Measurements from ENCODE around the gene ATXN1.
"Not testable (repeated sequence)": the region's sequence is repeated elsewhere in the genome, so short reads cannot be mapped to it uniquely, and the experiment has no call there.

The ATXN1 gene

DNA sequence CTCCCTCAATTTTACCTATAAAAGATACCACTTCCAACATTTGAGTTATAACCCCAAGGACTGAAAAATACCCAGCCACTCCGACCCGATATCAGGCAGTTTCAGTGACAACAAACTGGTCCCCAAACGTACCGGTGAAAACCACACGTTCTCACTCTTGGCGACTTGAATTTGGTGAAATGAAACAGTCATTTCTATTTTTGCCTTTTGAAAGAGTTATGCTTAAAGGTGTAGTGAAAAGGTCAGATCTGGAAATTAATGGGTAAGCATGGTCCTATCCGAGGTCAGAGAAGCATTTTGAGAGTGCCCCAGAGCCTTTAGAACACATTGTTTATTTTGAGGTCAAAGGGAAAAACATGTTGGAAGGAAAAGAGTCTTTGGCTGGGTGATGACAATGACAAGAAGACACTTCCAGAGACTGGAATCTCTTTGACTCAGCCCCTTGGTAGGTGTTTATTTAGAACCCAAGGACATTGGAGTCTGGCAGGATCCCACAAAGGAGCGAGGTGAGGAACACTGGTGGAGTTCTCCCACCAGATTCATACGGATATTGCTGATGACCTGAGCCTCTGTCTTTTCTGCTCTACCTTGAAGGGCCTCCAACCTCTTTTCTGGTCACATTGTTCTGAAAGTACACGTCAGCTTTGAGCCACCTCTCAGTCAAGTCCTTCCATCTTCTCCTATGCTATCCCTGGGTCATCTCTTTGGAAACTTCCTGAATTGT lies 287.9 kb downstream of the ATXN1 start:
- Histone ChIP-seq H3K4me3 (ENCODE audit: low read length) (no peak overlapping the region), H3K9ac (ENCODE audit: low read length) (no peak overlapping the region), H3K9me3 (ENCODE audit: control insufficient read depth, low read length) (no peaks in the 10 kb centered on the region), H3K36me3 (ENCODE audit: control insufficient read depth, insufficient read depth, low read length) (no peaks in the 10 kb centered on the region), H3K27me3 (ENCODE audit: control insufficient read depth, insufficient read depth, low read length) (no peaks in the 10 kb centered on the region), H3K4me1 (ENCODE audit: control insufficient read depth, insufficient read depth, low read length) (peaks cover 7% of the 10 kb centered on the region)

DNA sequence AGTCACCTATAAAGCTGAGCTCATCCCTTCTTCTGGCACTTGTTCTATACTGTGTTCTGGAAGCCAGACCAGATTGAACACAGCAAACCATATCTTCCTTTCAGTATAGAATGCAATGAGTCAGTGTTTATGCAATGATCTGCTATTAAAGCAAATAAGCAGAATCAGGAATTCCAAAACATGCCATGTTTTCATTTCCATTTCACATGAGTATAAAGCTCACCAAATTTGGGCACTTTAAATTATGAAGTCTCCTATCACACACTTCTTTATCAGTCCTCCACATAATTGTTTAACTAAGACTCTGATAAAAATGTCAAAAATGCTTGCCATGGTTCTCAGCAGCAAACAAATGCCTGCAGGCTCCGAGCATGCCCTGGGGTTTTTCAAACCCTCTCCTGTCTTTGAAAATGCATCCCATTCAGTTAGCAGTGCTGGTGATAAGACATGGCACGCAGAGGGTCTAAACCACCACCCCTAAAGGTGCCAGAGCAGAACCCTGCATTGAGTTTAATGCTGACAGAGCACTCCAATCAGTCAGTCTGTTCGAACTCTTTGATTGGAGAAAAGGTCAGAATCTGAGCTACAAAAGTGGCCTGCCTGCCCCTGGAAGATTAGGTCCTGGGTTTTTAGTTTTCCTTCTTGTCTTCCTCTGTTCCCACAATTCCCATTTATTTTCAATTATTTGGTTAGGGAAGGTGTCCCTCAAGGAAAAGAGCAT lies 288.8 kb downstream of the ATXN1 start:
- Histone ChIP-seq H3K9me3 (ENCODE audit: control insufficient read depth, low read length) (no peaks in the 10 kb centered on the region), H3K4me1 (ENCODE audit: control insufficient read depth, insufficient read depth, low read length) (peaks cover 7% of the 10 kb centered on the region), H3K4me3 (ENCODE audit: low read length) (no peak overlapping the region), H3K9ac (ENCODE audit: low read length) (no peak overlapping the region), H3K36me3 (ENCODE audit: control insufficient read depth, insufficient read depth, low read length) (no peaks in the 10 kb centered on the region), H3K27me3 (ENCODE audit: control insufficient read depth, insufficient read depth, low read length) (no peaks in the 10 kb centered on the region)

DNA sequence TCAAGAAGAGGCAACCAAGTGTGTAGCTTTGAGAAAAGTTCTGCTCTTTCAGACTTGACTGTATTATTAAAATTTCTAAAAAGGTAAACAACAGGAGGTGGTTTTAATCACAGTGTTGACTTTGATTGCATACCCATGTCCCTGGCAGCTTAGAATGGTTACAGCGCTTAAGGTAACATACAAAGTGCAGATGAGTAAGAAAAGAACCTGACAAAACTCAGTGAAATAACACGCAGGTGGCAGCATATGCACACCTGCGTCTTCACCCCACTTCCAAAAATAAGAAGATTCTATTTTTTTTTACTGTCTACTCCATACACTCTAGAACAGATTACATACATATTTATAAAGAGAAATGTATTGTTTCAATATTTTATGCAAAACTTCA lies 289.4 kb downstream of the ATXN1 start:
- no peaks in the 10 kb centered on the region for H3K27me3 ChIP-seq (ENCODE audit: control insufficient read depth, insufficient read depth, low read length)
- H3K9me3 ChIP-seq (ENCODE audit: control insufficient read depth, low read length) = no peaks in the 10 kb centered on the region
- no peaks in the 10 kb centered on the region for H3K36me3 ChIP-seq (ENCODE audit: control insufficient read depth, insufficient read depth, low read length)
- no peak overlapping the region for H3K9ac ChIP-seq (ENCODE audit: low read length)
- H3K4me3 ChIP-seq (ENCODE audit: low read length) = no peak overlapping the region
- H3K4me1 ChIP-seq (ENCODE audit: control insufficient read depth, insufficient read depth, low read length) = peaks cover 7% of the 10 kb centered on the region

DNA sequence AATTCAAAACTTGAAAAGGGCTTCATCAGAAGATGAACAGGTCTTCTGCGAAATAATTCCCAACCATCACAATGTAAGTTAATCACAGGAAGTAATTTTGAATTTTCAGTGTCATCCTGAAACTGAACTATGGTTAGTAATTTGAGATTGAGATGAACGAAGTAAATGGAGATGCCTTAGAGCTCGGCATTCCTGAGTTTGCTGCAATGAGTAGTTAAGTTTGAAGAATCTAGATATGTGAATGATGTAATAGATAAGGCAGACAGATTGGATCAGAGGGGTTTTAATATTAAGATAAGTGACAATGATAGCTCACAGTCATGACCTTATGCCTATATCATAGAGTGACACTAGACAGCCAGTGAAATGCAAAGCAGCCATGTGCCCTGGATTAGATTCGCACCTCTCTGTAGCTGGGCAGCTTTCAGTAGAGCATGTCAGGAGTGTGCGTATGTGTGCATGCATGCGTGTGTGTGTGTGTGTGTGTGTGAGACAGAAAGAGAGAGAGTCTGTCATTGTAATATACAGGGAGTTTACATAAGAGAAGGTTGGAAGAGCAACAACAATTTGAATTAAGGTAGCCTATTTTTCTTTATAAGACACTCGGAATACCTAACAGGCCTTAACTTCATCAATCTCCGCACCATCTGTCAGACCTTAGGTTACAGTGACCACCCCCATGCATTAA lies 289.9 kb downstream of the ATXN1 start:
- H3K36me3 ChIP-seq (ENCODE audit: control insufficient read depth, insufficient read depth, low read length) = no peaks in the 10 kb centered on the region
- no peaks in the 10 kb centered on the region for H3K27me3 ChIP-seq (ENCODE audit: control insufficient read depth, insufficient read depth, low read length)
- peaks cover 7% of the 10 kb centered on the region for H3K4me1 ChIP-seq (ENCODE audit: control insufficient read depth, insufficient read depth, low read length)
- H3K9me3 ChIP-seq (ENCODE audit: control insufficient read depth, low read length) = no peaks in the 10 kb centered on the region
- no peak overlapping the region for H3K9ac ChIP-seq (ENCODE audit: low read length)
- no peak overlapping the region for H3K4me3 ChIP-seq (ENCODE audit: low read length)

DNA sequence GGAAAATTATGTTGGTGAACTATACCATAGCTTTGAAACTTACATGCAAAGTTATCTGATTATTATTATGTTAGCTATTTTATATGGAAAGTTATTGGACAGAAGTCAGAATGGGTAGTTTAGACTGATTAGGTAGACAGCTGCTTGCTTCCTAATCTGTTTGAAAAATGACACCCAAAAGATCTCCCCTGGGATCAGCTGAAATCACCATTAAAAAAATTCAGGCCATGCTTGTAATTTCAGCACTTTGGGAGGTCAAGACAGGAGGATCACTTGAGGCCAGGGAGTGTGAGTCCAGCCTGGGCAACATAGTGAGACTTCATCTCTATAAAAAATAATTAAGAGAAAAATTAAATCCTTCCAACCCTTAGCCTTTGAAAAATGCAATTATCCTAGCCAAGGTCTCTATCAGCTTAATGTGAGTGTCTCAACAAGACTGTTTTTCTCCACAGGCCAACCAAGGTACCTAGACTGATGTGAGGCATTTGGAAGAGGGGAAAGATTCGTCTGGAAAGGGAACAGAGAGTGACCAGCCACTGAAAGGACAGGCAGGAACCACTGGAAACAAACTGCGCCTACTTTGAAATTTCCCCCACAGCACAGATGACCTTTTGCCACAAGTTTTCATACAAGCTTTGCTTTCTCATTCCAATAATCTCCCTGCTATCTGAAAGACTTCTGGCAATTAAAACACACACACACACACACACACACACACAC lies 290.6 kb downstream of the ATXN1 start:
- Histone ChIP-seq H3K4me3 (ENCODE audit: low read length) (no peak overlapping the region), H3K9me3 (ENCODE audit: control insufficient read depth, low read length) (no peaks in the 10 kb centered on the region), H3K36me3 (ENCODE audit: control insufficient read depth, insufficient read depth, low read length) (no peaks in the 10 kb centered on the region), H3K9ac (ENCODE audit: low read length) (no peak overlapping the region), H3K27me3 (ENCODE audit: control insufficient read depth, insufficient read depth, low read length) (no peaks in the 10 kb centered on the region), H3K4me1 (ENCODE audit: control insufficient read depth, insufficient read depth, low read length) (peaks cover 7% of the 10 kb centered on the region)

DNA sequence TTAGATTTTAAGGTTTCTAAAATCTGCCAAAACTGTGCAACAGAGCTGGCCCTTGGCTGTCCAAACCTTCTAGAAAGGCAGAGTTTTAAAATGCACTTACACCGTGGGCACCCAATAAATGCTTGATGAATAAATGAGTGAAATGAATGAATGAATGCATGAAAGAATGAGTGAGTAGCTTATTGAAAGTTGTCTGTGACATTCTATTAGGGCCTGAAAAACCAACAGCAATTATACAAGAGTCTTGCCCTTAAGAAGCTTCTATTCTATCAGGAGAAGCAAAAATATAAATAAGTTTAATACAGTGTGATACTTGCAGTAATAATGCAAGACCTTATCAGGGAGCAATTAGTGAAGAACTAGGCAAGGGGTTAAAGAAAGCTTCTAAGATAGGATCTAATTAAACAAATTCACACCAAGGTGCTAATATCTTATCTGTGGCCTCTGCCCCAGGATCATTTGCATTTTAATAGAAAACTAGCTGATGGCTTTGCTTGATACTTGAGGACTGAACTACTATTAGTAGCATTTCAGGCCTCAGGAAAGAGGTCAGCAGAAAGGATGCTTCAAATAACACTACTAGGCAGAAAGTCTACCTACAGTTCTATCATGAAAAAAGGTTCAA lies 292.2 kb downstream of the ATXN1 start:
- no peak overlapping the region for H3K4me3 ChIP-seq (ENCODE audit: low read length)
- H3K9ac ChIP-seq (ENCODE audit: low read length) = no peak overlapping the region
- no peaks in the 10 kb centered on the region for H3K9me3 ChIP-seq (ENCODE audit: control insufficient read depth, low read length)
- peaks cover 7% of the 10 kb centered on the region for H3K4me1 ChIP-seq (ENCODE audit: control insufficient read depth, insufficient read depth, low read length)
- no peaks in the 10 kb centered on the region for H3K27me3 ChIP-seq (ENCODE audit: control insufficient read depth, insufficient read depth, low read length)
- H3K36me3 ChIP-seq (ENCODE audit: control insufficient read depth, insufficient read depth, low read length) = no peaks in the 10 kb centered on the region

DNA sequence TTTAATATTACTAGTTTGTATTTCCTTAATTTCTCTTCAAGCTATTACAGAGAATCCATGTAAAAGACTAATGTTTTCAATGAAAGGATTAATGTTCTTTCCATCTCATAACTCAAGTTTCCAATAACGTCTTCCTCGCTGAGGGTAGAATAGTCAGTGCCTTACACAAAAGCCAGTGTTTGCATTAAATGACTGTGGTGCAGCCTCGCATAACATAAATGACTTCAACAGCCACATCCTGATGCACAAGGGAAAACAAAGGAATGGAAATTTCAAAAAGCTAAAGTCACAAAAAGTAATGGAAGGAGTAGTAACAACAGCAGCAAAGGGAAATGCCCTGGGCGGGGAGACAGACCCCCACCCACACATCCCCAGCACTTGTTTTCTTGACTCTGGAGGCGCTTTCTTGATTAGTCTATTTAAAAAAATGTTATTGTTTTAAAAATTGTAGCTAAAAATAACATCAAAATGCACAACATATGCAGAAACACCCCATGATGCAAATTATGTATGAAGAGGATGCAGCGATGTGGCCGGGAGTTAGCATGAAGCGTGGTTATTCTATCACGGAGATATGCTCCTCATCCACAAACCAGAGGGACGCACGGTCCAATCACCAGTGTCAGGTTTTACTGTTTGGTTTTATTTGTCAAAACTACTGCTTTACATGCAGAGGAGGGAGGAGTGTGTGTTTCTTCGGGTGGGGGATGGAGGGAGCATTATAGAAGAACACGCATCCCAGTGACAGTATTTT lies 294.3 kb downstream of the ATXN1 start:
- no peaks in the 10 kb centered on the region for H3K27me3 ChIP-seq (ENCODE audit: control insufficient read depth, insufficient read depth, low read length)
- H3K9ac ChIP-seq (ENCODE audit: low read length) = no peak overlapping the region
- no peaks in the 10 kb centered on the region for H3K4me1 ChIP-seq (ENCODE audit: control insufficient read depth, insufficient read depth, low read length)
- H3K4me3 ChIP-seq (ENCODE audit: low read length) = no peak overlapping the region
- no peaks in the 10 kb centered on the region for H3K36me3 ChIP-seq (ENCODE audit: control insufficient read depth, insufficient read depth, low read length)
- no peaks in the 10 kb centered on the region for H3K9me3 ChIP-seq (ENCODE audit: control insufficient read depth, low read length)

DNA sequence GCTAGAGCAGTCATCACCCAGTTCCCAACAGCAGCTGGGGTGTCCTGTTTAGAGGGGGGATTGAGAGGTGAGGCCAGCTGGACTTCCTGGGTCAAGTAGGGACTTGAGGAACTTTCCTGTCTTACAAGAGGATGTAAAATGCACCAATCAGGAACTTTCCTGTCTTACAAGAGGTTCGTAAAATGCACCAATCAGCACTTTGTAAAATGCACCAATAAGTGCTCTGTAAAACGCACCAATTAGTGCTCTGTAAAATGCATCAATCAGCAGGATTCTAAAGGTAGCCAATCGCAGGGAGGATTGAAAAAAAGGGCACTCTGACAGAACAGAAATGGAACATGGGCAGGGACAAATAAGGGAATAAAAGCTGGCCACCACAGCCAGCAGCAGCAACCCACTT lies 297.2 kb downstream of the ATXN1 start:
- Histone ChIP-seq H3K9me3 (ENCODE audit: control insufficient read depth, low read length) (no peaks in the 10 kb centered on the region), H3K4me3 (ENCODE audit: low read length) (no peak overlapping the region), H3K36me3 (ENCODE audit: control insufficient read depth, insufficient read depth, low read length) (no peaks in the 10 kb centered on the region), H3K27me3 (ENCODE audit: control insufficient read depth, insufficient read depth, low read length) (no peaks in the 10 kb centered on the region), H3K9ac (ENCODE audit: low read length) (no peak overlapping the region), H3K4me1 (ENCODE audit: control insufficient read depth, insufficient read depth, low read length) (peaks cover 6% of the 10 kb centered on the region)

DNA sequence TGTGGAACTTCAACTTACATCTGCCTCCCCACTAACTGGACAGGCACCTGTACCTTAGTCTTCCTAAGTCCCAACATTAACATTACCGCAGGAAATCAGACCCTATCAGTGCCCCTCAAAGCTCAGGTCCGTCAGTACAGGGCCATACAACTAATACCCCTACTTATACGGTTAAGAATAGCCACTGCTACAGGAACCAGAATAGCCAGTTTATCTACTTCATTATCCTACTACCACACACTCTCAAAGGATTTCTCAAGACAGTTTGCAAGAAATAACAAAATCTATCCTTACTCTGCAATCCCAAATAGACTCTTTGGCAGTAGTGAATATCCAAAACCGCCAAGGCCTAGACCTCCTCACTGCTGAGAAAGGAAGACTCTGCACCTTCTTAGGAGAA lies 298.0 kb downstream of the ATXN1 start:
- not testable (repeated sequence) for H3K4me3 ChIP-seq (ENCODE audit: low read length); H3K9ac ChIP-seq (ENCODE audit: low read length); H3K9me3 ChIP-seq (ENCODE audit: control insufficient read depth, low read length); H3K27me3 ChIP-seq (ENCODE audit: control insufficient read depth, insufficient read depth, low read length); H3K4me1 ChIP-seq (ENCODE audit: control insufficient read depth, insufficient read depth, low read length); H3K36me3 ChIP-seq (ENCODE audit: control insufficient read depth, insufficient read depth, low read length)

DNA sequence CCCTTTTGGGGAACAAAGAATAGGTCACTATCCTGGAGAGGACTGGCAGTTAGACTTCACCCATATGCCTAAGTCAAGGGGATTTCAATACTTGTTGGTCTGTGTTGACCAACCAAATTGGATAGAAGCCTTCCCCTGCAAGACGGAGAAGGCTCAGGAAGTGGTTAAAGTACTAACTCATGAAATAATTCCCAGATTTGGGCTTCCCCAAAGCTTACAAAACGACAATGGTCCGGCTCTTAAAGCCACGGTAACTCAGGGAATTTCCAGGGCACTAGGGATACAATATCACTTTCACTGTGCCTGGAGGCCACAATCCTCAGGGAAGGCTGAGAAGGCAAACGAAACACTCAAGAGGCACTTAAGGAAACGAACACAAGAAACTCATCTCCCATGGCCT lies 299.8 kb downstream of the ATXN1 start:
- Histone ChIP-seq H3K27me3 (ENCODE audit: control insufficient read depth, insufficient read depth, low read length) (no peaks in the 10 kb centered on the region), H3K36me3 (ENCODE audit: control insufficient read depth, insufficient read depth, low read length) (no peaks in the 10 kb centered on the region), H3K9me3 (ENCODE audit: control insufficient read depth, low read length) (no peaks in the 10 kb centered on the region), H3K9ac (ENCODE audit: low read length) (no peak overlapping the region), H3K4me1 (ENCODE audit: control insufficient read depth, insufficient read depth, low read length) (peaks cover 9% of the 10 kb centered on the region), H3K4me3 (ENCODE audit: low read length) (no peak overlapping the region)

DNA sequence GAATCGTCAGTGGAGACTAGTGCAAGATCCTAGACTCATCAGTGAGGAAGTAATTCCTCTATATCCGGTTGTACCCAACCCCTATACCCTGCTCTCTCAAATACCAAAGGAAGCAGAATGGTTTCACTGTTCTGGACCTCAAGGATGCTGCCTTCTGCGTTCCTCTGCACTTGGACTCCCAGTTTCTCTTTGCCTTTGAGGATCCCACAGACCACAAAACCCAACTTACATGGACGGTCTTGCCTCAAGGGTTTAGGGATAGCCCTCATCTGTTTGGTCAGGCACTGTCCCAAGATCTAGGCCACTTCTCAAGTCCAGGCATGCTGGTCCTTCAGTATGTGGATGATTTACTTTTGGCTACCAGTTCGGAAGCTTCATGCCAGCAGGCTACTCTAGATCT lies 301.8 kb downstream of the ATXN1 start:
- not testable (repeated sequence) for H3K9me3 ChIP-seq (ENCODE audit: control insufficient read depth, low read length); H3K9ac ChIP-seq (ENCODE audit: low read length); H3K4me3 ChIP-seq (ENCODE audit: low read length); H3K27me3 ChIP-seq (ENCODE audit: control insufficient read depth, insufficient read depth, low read length); H3K36me3 ChIP-seq (ENCODE audit: control insufficient read depth, insufficient read depth, low read length); H3K4me1 ChIP-seq (ENCODE audit: control insufficient read depth, insufficient read depth, low read length)
